T-cell (primary cell): ENCODE results near the gene OR10J1. TPM values are rescaled to one million over a fixed set of nuclear protein-coding genes. Genes with fewer than 3 reads are reported as not detected.

Experiments
- ATAC-seq, 4 experiments: fragments of 200-7000 bp in 3 of 4; fragments of 150-1000 bp in 1 of 4; cut with Tn5 transposase; replicated peaks in 1 of 4; 1 replicate in 3 of 4; 2 replicates in 1 of 4; pipeline ENCODE4 v1.10.0; 2021; ENCODE audit warnings: moderate library complexity in 3 of 4, mild to moderate bottlenecking in 2 of 4, moderate number of reproducible peaks in 1 of 4
- CTCF ChIA-PET, 2 donors: fragments of 300-600 bp; sonication (Branson Sonifier 250); formaldehyde crosslinking; loops; one replicate each; lab custom pipeline; 2022; ENCODE audit warnings: antibody characterized with exemption in 2 of 2; lab: Charles Lee
- POLR2A ChIA-PET, 2 donors: fragments of 300-600 bp; sonication (Branson Sonifier 250); formaldehyde crosslinking; loops; one replicate each; lab custom pipeline; 2022; ENCODE audit warnings: antibody characterized with exemption in 2 of 2; lab: Charles Lee
- DNase-seq, 35 experiments: peaks; one replicate each; pipeline versions ENCODE4 v3.0.0 to v3.0.0-alpha.2; 2013 to 2023
- H3K27ac ChIP-seq: one replicate; pipeline ENCODE4 v1.5.1; 2013; ENCODE audit warnings: low read length
- H3K27me3 ChIP-seq, 2 experiments: replicated peaks in 1 of 2; 1 replicate in 1 of 2; 2 replicates in 1 of 2; pipeline versions ENCODE4 v1.6.1 to v1.7.0; 2013; ENCODE audit warnings: low read length in 1 of 2, mixed read lengths in 1 of 2; ENCODE audit not compliant: control insufficient read depth in 2 of 2, insufficient read depth in 2 of 2; ENCODE audit errors: extremely low read depth in 1 of 2
- H3K36me3 ChIP-seq, 2 donors: 1 replicate in 1 of 2; 2 replicates in 1 of 2; pipeline versions ENCODE4 v1.6.1 to v1.7.0; 2013; ENCODE audit warnings: low read length in 1 of 2; ENCODE audit not compliant: control insufficient read depth in 2 of 2, insufficient read depth in 1 of 2; ENCODE audit errors: extremely low read depth in 1 of 2
- H3K4me1 ChIP-seq, 2 experiments: 1 replicate in 1 of 2; 2 replicates in 1 of 2; pipeline versions ENCODE4 v1.6.1 to v1.7.0; 2013; ENCODE audit warnings: low read length in 2 of 2, mixed read lengths in 1 of 2; ENCODE audit not compliant: insufficient read depth in 2 of 2, control insufficient read depth in 1 of 2; ENCODE audit errors: extremely low read depth in 1 of 2
- H3K4me3 ChIP-seq, 2 donors: 1 replicate in 1 of 2; 2 replicates in 1 of 2; pipeline versions ENCODE4 v1.5.1 to v1.7.0; 2013; ENCODE audit warnings: mild to moderate bottlenecking in 2 of 2, low read length in 1 of 2, moderate library complexity in 1 of 2; ENCODE audit not compliant: control insufficient read depth in 1 of 2; ENCODE audit errors: extremely low read depth in 1 of 2
- H3K9me3 ChIP-seq: 2 replicates; pipeline ENCODE4 v1.7.0; 2013
- H3K27ac Mint-ChIP-seq, 2 donors: one replicate each; pipeline ENCODE4 v1.8.0; 2020 to 2021; ENCODE audit warnings: mild to moderate bottlenecking in 2 of 2, mixed read lengths in 2 of 2
- H3K27me3 Mint-ChIP-seq, 2 donors: one replicate each; pipeline ENCODE4 v1.8.0; 2021 to 2022; ENCODE audit warnings: mixed read lengths in 2 of 2
- H3K36me3 Mint-ChIP-seq: one replicate; pipeline ENCODE4 v1.8.0; 2021; ENCODE audit warnings: mixed read lengths
- H3K4me1 Mint-ChIP-seq, 3 donors: one replicate each; pipeline ENCODE4 v1.8.0; 2020 to 2022; ENCODE audit warnings: mixed read lengths in 3 of 3, mild to moderate bottlenecking in 1 of 3
- H3K4me3 Mint-ChIP-seq, 3 donors: one replicate each; pipeline ENCODE4 v1.8.0; 2020 to 2022; ENCODE audit warnings: mild to moderate bottlenecking in 3 of 3, mixed read lengths in 3 of 3, moderate library complexity in 3 of 3
- H3K9me3 Mint-ChIP-seq, 3 donors: one replicate each; pipeline ENCODE4 v1.8.0; 2020 to 2022; ENCODE audit warnings: mixed read lengths in 3 of 3
- WGBS: methylation state at CpG from one replicate; pipeline ENCODE4 v1.1.5; 2013; ENCODE audit warnings: missing lambda C conversion rate; ENCODE audit not compliant: insufficient coverage; 5-methylcytosine and 5-hydroxymethylcytosine counted together
- total RNA-seq, 35 experiments: library from RNA in 6 of 35; stranded (reverse) in 6 of 35; fragments of 120-200 nt in 1 of 35; gene quantifications; one replicate each; pipeline versions ENCODE4 v1.2.1 to v1.2.4 and lab custom pipeline; 2013 to 2026

Gene OR10J1, protein sequence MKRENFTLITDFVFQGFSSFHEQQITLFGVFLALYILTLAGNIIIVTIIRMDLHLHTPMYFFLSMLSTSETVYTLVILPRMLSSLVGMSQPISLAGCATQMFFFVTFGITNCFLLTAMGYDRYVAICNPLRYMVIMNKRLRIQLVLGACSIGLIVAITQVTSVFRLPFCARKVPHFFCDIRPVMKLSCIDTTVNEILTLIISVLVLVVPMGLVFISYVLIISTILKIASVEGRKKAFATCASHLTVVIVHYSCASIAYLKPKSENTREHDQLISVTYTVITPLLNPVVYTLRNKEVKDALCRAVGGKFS
- not detected for total RNA-seq
- not detected for total RNA-seq (2013)
- 0 to 0.06 (median 0) reads per million in 29 experiments for total RNA-seq (lab: John Stamatoyannopoulos, UW)

DNA sequence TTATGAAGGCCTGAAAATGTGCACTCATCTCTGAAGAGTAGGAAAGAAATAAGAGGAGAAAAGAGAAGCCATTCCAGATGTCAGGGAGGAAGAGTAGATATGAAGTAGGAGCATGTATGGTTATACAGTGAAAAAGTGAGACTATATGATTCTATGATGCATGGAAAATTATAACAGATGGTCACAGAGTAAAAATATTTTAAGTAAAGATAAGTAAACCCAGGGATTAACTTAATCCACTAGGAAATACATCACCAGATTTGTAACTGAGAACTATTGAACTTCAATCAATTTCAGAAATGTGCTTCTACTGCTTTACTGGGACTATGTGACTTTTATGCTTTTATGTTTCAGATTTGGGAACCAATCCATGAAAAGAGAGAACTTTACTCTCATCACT, at the start of gene OR10J1:
Gene OR10J1 (plus strand): TSS at position 301 of the 400 bp plus-strand sequence. CDS start 70 bp downstream, at position 371.
- Histone ChIP-seq H3K27ac (no peak within 1 kb of the TSS), H3K4me3 (no peak within 1 kb of the TSS), H3K27me3 (peaks cover 0 to 4% of the 10 kb centered on the region in 2 experiments), H3K9me3 (no peaks in the 10 kb centered on the region), H3K4me1 (no peaks in the 10 kb centered on the region), H3K36me3 (no peaks in the 10 kb centered on the region)
- no peak for ATAC-seq
- Mint-ChIP-seq H3K4me3 (no peak within 1 kb of the TSS), H3K9me3 (peaks cover 0 to 4% (median 0%) of the 10 kb centered on the region in 3 donors), H3K36me3 (no peaks in the 10 kb centered on the region), H3K4me1 (no peaks in the 10 kb centered on the region), H3K27me3 (peaks cover 11 to 39% of the 10 kb centered on the region in 2 donors), H3K27ac (no peak within 1 kb of the TSS)
- DNase-seq = no peak
- POLR2A ChIA-PET = no interaction called here
- CTCF ChIA-PET = no interaction called here

DNA sequence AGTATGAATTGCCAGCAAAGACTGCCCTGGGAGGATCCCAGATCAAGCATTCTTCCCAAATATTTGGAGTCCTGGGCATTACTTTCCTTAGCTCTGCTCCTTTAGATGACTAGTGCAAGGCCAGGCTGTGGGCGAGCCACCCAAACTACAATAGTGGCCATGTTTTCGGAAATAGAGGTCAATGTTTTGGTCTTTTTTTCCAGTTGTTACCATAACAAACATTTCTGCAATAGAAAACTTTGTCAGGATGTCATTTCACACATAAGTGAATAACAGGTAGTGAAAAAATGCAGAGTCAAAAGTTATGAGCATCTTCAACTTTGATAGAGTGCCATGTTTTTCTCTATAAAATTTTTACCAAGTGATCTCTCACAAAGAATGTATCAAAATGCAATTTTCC, 32.7 kb upstream of the OR10J1 start:
- no peak overlapping the region for H3K27ac Mint-ChIP-seq
- H3K4me1 Mint-ChIP-seq = no peaks in the 10 kb centered on the region
- Histone ChIP-seq H3K9me3 (no peaks in the 10 kb centered on the region), H3K27me3 (no peaks in the 10 kb centered on the region), H3K36me3 (no peaks in the 10 kb centered on the region), H3K4me1 (no peaks in the 10 kb centered on the region), H3K27ac (no peak overlapping the region), H3K4me3 (no peak overlapping the region)
- CTCF ChIA-PET = no interaction called here
- POLR2A ChIA-PET = no interaction called here
- no peak overlapping the region for H3K4me3 Mint-ChIP-seq
- H3K9me3 Mint-ChIP-seq = peaks cover 0 to 4% (median 0%) of the 10 kb centered on the region in 3 donors
- H3K36me3 Mint-ChIP-seq = no peaks in the 10 kb centered on the region
- ATAC-seq (no peak), DNase-seq (no peak)
- H3K27me3 Mint-ChIP-seq = peaks cover 2 to 8% of the 10 kb centered on the region in 2 donors
- WGBS = no CpG with 5 or more reads among the region's 2 CpGs

DNA sequence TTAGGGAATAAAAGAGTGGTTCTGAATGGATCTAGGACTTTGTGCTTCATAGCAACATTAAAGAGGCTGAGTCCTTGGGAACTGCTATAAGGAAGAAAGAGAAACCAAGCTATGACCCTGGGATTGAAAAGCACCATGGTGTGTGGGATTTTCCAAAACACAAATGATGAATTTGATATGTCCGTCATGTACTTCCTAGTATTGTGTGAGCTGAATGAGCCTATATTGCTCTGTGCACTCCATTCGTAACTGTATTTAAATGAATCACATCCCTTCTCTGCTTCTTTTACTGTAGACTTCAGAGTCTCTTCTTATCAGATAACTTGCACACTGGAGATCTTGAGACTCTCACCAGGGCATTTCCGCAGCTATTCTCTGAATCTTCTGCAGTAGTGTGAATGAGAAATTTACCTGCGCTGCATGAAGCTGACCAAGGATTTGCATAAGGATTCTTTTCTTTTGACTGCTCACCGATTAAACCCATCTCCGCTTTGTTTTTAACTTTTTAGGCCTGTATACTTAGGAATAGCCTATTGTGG, 30.6 kb upstream of the OR10J1 start:
- DNase-seq = no peak
- H3K36me3 ChIP-seq = no peaks in the 10 kb centered on the region

DNA sequence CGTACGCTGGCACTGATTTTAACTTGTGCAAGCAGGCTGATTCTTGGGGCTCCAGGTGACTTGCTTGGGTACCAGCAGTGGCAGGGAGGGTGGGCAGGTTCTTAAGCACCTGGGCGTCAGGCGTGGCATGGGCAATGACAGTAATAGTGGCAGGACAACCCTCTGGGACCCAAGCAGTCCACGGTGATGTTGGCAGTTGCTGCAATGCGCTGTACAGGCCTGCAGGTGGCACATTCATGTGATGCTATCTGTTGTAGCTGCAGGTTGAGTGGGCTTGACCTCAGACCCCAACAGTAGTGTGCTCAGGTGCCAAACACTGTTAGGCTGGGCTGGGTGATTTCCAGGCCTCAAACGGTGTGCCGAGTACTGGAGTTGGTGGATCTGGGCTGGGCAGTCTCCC, 17.7 kb upstream of the OR10J1 start:
- Mint-ChIP-seq H3K9me3 (peaks cover 14 to 35% (median 21%) of the 10 kb centered on the region in 3 donors), H3K27ac (no peak overlapping the region), H3K27me3 (peaks cover 7 to 10% of the 10 kb centered on the region in 2 donors), H3K36me3 (no peaks in the 10 kb centered on the region), H3K4me1 (no peaks in the 10 kb centered on the region), H3K4me3 (no peak overlapping the region)
- CTCF ChIA-PET = no interaction called here
- H3K27ac ChIP-seq = no peak overlapping the region
- 90% methylated on average over 8 of the region's 8 CpGs for WGBS
- POLR2A ChIA-PET = no interaction called here
- no peak for ATAC-seq
- no peak for DNase-seq
- H3K9me3 ChIP-seq = no peaks in the 10 kb centered on the region
- H3K4me3 ChIP-seq = no peak overlapping the region
- peaks cover 0 to 20% of the 10 kb centered on the region in 2 experiments for H3K27me3 ChIP-seq
- no peaks in the 10 kb centered on the region for H3K4me1 ChIP-seq
- H3K36me3 ChIP-seq = no peaks in the 10 kb centered on the region

More for the DNA sequence above, 30.6 kb upstream of the OR10J1 start:
- Histone ChIP-seq H3K4me3 (no peak overlapping the region), H3K9me3 (no peaks in the 10 kb centered on the region), H3K27ac (no peak overlapping the region), H3K4me1 (no peaks in the 10 kb centered on the region), H3K27me3 (no peaks in the 10 kb centered on the region)
- ChIA-PET CTCF (no interaction called here), POLR2A (no interaction called here)
- Mint-ChIP-seq H3K9me3 (peaks cover 0 to 7% (median 2%) of the 10 kb centered on the region in 3 donors), H3K4me1 (no peaks in the 10 kb centered on the region), H3K27ac (no peak overlapping the region), H3K4me3 (no peak overlapping the region), H3K27me3 (peaks cover 2 to 5% of the 10 kb centered on the region in 2 donors), H3K36me3 (no peaks in the 10 kb centered on the region)
- 70% methylated on average over 2 of the region's 6 CpGs for WGBS
- no peak for ATAC-seq

DNA sequence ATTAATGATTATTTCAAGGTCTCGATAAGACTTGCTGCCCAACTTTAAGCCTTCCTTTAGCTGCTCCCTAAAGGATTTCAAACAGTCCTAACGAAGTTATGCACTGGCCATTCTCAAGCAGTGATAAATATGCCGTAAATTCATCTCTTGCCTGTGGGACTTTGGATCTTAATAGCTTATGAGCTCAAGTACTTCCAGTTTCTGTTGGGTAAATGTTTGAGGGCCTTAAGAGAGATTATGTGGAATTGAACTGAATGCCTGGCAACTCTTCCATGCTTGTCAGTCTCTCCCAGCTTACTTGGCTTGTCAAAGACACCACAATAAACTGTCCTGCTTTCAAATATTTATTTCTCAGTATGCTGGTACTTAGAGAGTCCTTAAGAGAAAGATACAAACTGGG, 11.0 kb upstream of the OR10J1 start:
- Histone ChIP-seq H3K27me3 (peaks cover 0 to 3% of the 10 kb centered on the region in 2 experiments), H3K4me3 (no peak overlapping the region), H3K36me3 (no peaks in the 10 kb centered on the region), H3K27ac (no peak overlapping the region), H3K9me3 (no peaks in the 10 kb centered on the region), H3K4me1 (no peaks in the 10 kb centered on the region)
- Mint-ChIP-seq H3K4me1 (no peaks in the 10 kb centered on the region), H3K27me3 (peaks cover 4 to 7% of the 10 kb centered on the region in 2 donors), H3K27ac (no peak overlapping the region), H3K36me3 (no peaks in the 10 kb centered on the region), H3K9me3 (peaks cover 0 to 3% (median 0%) of the 10 kb centered on the region in 3 donors), H3K4me3 (no peak overlapping the region)
- 100% methylated on average over 2 of the region's 3 CpGs for WGBS
- ChIA-PET POLR2A (no interaction called here), CTCF (no interaction called here)
- ATAC-seq = no peak
- DNase-seq = no peak

DNA sequence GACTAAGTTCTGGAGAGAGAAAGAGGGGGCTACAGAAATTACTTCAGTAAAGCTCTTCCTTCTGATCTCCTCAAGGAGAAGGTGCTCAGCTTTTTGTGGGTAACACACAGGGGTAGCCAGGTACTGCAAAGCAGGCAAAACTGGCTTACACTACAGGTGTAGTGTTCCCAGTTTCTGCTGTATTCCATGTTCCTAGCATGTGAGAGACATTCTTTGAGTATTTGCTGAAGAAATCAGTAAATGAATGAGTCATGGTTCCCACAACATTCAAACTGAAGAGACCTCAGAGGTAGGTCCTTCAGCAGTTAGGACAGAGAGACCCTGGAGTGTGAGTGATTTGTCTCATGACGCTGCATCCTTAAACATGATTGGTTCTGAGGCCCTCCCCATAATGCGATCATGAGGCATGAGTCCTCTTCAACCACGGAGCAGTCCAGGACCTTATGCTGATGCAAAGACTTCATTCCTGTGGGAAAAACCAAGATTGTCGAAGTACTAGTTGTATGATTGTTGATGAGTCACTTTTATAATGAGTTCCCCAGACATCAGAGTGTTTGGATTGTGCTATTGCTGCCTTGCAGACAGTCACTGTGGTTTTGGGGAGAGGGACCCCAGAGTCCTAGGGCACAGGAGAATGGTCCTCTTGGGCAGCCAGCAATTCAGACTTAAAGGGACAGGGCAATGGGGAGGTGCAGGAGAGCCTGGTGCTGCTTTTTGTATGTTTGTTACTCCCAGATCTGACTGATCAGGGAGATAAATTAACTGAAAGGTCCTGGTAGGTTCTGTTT, 10.3 kb upstream of the OR10J1 start:
- no peaks in the 10 kb centered on the region for H3K36me3 ChIP-seq
- H3K4me1 ChIP-seq = no peaks in the 10 kb centered on the region
- POLR2A ChIA-PET = no interaction called here
- peaks cover 0 to 3% (median 0%) of the 10 kb centered on the region in 3 donors for H3K9me3 Mint-ChIP-seq
- H3K4me3 Mint-ChIP-seq = no peak overlapping the region
- H3K36me3 Mint-ChIP-seq = no peaks in the 10 kb centered on the region
- no peak for DNase-seq
- WGBS = 80% methylated on average over 2 of the region's 4 CpGs
- no peaks in the 10 kb centered on the region for H3K9me3 ChIP-seq
- H3K27me3 ChIP-seq = no peaks in the 10 kb centered on the region
- H3K4me3 ChIP-seq = no peak overlapping the region
- no peaks in the 10 kb centered on the region for H3K4me1 Mint-ChIP-seq
- ATAC-seq = no peak
- H3K27me3 Mint-ChIP-seq = peaks cover 5 to 8% of the 10 kb centered on the region in 2 donors
- no peak overlapping the region for H3K27ac ChIP-seq
- no peak overlapping the region for H3K27ac Mint-ChIP-seq
- CTCF ChIA-PET = no interaction called here
